PC-3 (cell line): ENCODE data around the gene CRY2. TPM values are rescaled to one million over a fixed set of nuclear protein-coding genes. Genes with fewer than 3 reads are reported as not detected.

Experiments used
- ATAC-seq: fragments of 200-7000 bp; cut with Tn5 transposase; 2 replicates; pipeline ENCODE4 v1.9.1; 2020; ENCODE audit warnings: mild to moderate bottlenecking, moderate library complexity
- BruUV-seq: library from RNA; stranded (reverse); fragments of 400-500 nt; replicated peaks from 2 replicates; lab custom pipeline; 2021; lab: Mats Ljungman, UMichigan
- CTCF ChIA-PET: fragments of 300-600 bp; sonication (Branson Sonifier 250); formaldehyde crosslinking; loops from one replicate; lab custom pipeline; 2022; ENCODE audit warnings: antibody characterized with exemption; lab: Charles Lee
- POLR2A ChIA-PET: fragments of 300-600 bp; sonication (Branson Sonifier 250); formaldehyde crosslinking; loops from one replicate; lab custom pipeline; 2022; ENCODE audit warnings: antibody characterized with exemption; ENCODE audit not compliant: unreplicated experiment; lab: Charles Lee
- DNase-seq: peaks from one replicate; pipeline ENCODE4 v3.0.0-alpha.2; 2015
- H2AFZ ChIP-seq: fragments of 300-600 bp; sonication (generic); 2 replicates; pipeline ENCODE4 v1.6.0; 2016; ENCODE audit warnings: antibody characterized with exemption, low read length
- H3F3A ChIP-seq: fragments of 300-600 bp; sonication (generic); one replicate; pipeline ENCODE4 v1.6.0; 2017; ENCODE audit warnings: antibody characterized with exemption, low read length, control low read depth, mild to moderate bottlenecking; ENCODE audit not compliant: unreplicated experiment
- H3K27ac ChIP-seq: fragments of 300-600 bp; sonication (generic); 2 replicates; pipeline ENCODE4 v1.5.1; 2016; ENCODE audit warnings: mild to moderate bottlenecking, low read length
- H3K27me3 ChIP-seq: fragments of 300-600 bp; sonication (generic); 2 replicates; pipeline ENCODE4 v1.6.1; 2016; ENCODE audit warnings: low read length, mixed read lengths
- H3K36me3 ChIP-seq: fragments of 300-600 bp; sonication (generic); 2 replicates; pipeline ENCODE4 v1.6.1; 2016; ENCODE audit warnings: low read depth, mixed run types, low read length, mixed read lengths
- H3K4me1 ChIP-seq: fragments of 300-600 bp; sonication (generic); 2 replicates; pipeline ENCODE4 v1.5.1; 2016; ENCODE audit warnings: low read length; ENCODE audit not compliant: insufficient read depth
- H3K4me2 ChIP-seq: fragments of 300-600 bp; sonication (generic); 2 replicates; pipeline ENCODE4 v1.6.0; 2016; ENCODE audit warnings: low read length
- H3K4me3 ChIP-seq: fragments of 300-600 bp; sonication (generic); 2 replicates; pipeline ENCODE4 v1.5.1; 2016; ENCODE audit warnings: mild to moderate bottlenecking, low read length, mixed read lengths
- H3K79me2 ChIP-seq: fragments of 300-600 bp; sonication (generic); 2 replicates; pipeline ENCODE4 v1.6.1; 2017; ENCODE audit warnings: low read length, mixed read lengths
- H3K9ac ChIP-seq: fragments of 300-600 bp; sonication (generic); 2 replicates; pipeline ENCODE4 v1.6.0; 2016; ENCODE audit warnings: mild to moderate bottlenecking, low read length
- H3K9me2 ChIP-seq: fragments of 300-600 bp; sonication (generic); replicated peaks from 2 replicates; pipeline ENCODE4 v1.6.1; 2016; ENCODE audit warnings: mixed run types, low read length, mixed read lengths
- H3K9me3 ChIP-seq: fragments of 300-600 bp; sonication (generic); 2 replicates; pipeline ENCODE4 v1.6.1; 2016; ENCODE audit warnings: low read length, mixed read lengths
- H4K20me1 ChIP-seq: fragments of 300-600 bp; sonication (generic); 2 replicates; pipeline ENCODE4 v1.6.1; 2016; ENCODE audit warnings: low read length, mixed read lengths
- EZH2 ChIP-seq: fragments of 300-600 bp; sonication (generic); IDR thresholded peaks from one replicate; pipeline ENCODE4 v1.6.1; 2017; ENCODE audit warnings: antibody characterized with exemption, mild to moderate bottlenecking, low read length; ENCODE audit not compliant: unreplicated experiment
- EZH2phosphoT487 ChIP-seq: fragments of 300-600 bp; sonication (generic); IDR thresholded peaks from 2 replicates; pipeline ENCODE4 v1.6.1; 2018; ENCODE audit warnings: mild to moderate bottlenecking, antibody characterized with exemption, low read length, borderline replicate concordance
- intact Hi-C: fragments of 100-400 bp; cut with micrococcal nuclease; formaldehyde crosslinking; loops from 2 replicates; pipeline ENCODE4 v1.9.0; 2023
- total RNA-seq: library from RNA; depleted of rRNA; stranded (reverse); fragments of >200 nt; gene quantifications from 2 replicates; pipeline ENCODE4 v1.2.3, GENCODE V29; 2014
- TF ChIP-seq, protein P1 (sequence below): fragments of 300-600 bp; sonication (generic); conservative IDR thresholded peaks from 2 replicates; pipeline ENCODE4 v1.5.1; 2017; ENCODE audit warnings: antibody characterized with exemption, low read depth, mild to moderate bottlenecking, low read length

Gene CRY2
- total RNA-seq, 1 experiment from 2014 or later = 9.5 TPM

DNA sequence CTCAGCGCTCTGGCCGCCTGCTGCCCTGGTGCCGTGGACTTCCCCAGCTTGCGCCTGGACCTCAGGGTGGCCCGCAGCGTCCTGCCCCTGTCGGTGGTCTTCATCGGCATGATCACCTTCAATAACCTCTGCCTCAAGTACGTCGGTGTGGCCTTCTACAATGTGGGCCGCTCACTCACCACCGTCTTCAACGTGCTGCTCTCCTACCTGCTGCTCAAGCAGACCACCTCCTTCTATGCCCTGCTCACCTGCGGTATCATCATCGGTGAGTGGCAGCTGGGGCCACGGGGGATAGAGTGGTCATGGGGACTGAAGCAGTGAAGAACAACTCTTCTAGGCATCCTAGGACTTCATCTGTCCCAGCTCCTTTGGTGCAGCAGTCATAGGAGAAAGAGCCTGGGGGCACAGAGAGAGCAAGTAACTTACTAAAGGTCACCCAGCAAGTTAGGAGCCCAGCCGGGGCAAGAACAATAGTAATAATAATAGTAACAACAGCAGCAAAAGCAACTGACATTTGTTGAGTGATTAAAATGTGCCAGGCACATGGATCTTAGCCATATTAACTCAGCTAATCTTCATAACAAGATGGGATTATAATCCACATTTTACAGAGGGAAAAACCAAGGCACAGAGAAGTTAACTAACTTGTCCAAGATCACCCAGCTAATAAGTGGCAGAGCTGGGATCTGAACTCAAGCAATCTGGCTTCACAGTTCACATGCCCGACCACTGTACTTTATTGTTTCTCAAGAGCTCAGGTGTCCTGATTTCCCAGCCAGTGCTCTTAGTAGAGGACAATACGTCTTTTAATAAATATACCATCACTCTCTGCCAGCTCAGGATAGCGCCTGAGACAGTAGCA is 41.0 kb upstream of the CRY2 start:
- peaks cover 28% of the 10 kb centered on the region for H3K79me2 ChIP-seq
- intact Hi-C loops = no loop called here
- H3K36me3 ChIP-seq = 0 out of 2 replicates have a peak, but pooled peaks cover 4% of the 10 kb centered on the region
- peaks cover 3% of the 10 kb centered on the region; the same call in 1 of the 2 replicates for H4K20me1 ChIP-seq
- no peak overlapping the region for H3K27ac ChIP-seq
- TF ChIP-seq EZH2phosphoT487 (no peak), EZH2 (no peak)
- TF ChIP-seq, protein P1, sequence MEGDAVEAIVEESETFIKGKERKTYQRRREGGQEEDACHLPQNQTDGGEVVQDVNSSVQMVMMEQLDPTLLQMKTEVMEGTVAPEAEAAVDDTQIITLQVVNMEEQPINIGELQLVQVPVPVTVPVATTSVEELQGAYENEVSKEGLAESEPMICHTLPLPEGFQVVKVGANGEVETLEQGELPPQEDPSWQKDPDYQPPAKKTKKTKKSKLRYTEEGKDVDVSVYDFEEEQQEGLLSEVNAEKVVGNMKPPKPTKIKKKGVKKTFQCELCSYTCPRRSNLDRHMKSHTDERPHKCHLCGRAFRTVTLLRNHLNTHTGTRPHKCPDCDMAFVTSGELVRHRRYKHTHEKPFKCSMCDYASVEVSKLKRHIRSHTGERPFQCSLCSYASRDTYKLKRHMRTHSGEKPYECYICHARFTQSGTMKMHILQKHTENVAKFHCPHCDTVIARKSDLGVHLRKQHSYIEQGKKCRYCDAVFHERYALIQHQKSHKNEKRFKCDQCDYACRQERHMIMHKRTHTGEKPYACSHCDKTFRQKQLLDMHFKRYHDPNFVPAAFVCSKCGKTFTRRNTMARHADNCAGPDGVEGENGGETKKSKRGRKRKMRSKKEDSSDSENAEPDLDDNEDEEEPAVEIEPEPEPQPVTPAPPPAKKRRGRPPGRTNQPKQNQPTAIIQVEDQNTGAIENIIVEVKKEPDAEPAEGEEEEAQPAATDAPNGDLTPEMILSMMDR = no peak
- no peaks in the 10 kb centered on the region for H3K9me2 ChIP-seq
- BruUV-seq = no TSS peak
- H2AFZ ChIP-seq = no peak overlapping the region
- no peak overlapping the region for H3K9ac ChIP-seq
- POLR2A ChIA-PET = no interaction called here
- no peaks in the 10 kb centered on the region for H3K9me3 ChIP-seq
- peak overlapping the region; percentile 91 for H3K4me3 ChIP-seq
- H3K4me2 ChIP-seq = peak overlapping the region; percentile 98
- no peak for DNase-seq
- no peaks in the 10 kb centered on the region for H3K27me3 ChIP-seq
- H3F3A ChIP-seq = no peaks in the 10 kb centered on the region
- no peak for ATAC-seq
- CTCF ChIA-PET = no interaction called here
- peaks cover 26% of the 10 kb centered on the region for H3K4me1 ChIP-seq

DNA sequence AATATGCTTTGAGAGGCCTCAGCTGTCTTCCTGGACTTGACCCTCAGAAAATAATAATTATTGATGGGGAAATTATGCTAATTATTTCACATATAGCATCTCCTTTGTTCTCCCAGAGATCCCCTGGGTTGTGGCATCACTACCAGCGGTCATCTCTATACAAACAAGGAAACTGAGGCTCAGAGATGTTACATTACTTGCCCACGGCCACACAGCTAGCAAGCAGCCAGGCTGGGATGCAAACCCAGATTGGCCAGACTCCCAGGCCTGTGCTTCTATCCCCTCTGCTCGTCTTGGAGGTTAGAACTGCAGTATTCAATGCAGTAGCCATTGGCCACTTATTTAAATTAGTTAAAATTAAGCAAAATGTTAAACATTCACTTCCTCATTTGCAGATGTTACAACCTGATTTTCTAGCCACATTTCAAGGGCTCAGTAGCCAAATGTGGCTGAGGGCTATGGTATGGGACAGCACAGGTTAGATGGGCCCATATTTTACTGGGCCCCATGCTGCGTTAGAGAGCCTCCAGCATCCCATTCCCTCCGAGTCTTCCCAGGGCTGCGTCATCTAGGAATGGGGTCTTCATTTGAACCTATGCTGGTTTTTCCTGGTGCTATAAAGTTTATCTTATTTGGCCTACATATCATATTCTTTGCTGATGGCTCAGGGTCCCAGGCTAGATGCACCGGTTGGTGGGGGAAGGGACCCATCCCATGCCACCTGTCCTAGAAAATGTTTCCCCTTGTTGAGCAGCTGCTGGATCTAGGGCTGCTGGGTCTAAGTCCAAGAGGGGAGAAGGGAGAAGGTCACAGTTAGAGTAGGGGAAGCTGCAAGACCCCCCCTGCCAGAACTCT is 40.1 kb upstream of the CRY2 start:
- Histone ChIP-seq H3F3A (no peaks in the 10 kb centered on the region), H2AFZ (no peak overlapping the region), H4K20me1 (peaks cover 3% of the 10 kb centered on the region; the same call in 1 of the 2 replicates), H3K79me2 (peaks cover 28% of the 10 kb centered on the region), H3K9me3 (no peaks in the 10 kb centered on the region), H3K36me3 (0 out of 2 replicates have a peak, but pooled peaks cover 4% of the 10 kb centered on the region), H3K4me3 (peak overlapping the region; percentile 91; the same call in 1 of the 2 replicates), H3K27ac (no peak overlapping the region), H3K27me3 (no peaks in the 10 kb centered on the region), H3K9ac (no peak overlapping the region), H3K4me2 (peak overlapping the region; percentile 98), H3K9me2 (no peaks in the 10 kb centered on the region), H3K4me1 (peaks cover 26% of the 10 kb centered on the region)
- DNase-seq = no peak
- intact Hi-C loops = no loop called here
- ATAC-seq = no peak
- ChIA-PET CTCF (no interaction called here), POLR2A (no interaction called here)
- no TSS peak for BruUV-seq
- TF ChIP-seq EZH2phosphoT487 = no peak
- TF ChIP-seq, protein P1 = no peak
- TF ChIP-seq EZH2 = no peak
